HG03097 (cell line): ENCODE results near the gene FERD3L.

ENCODE experiments used
- ATAC-seq: cut with Tn5 transposase; IDR thresholded peaks from one replicate; pipeline ENCODE4 v1.9.1; 2021; ENCODE audit not compliant: unreplicated experiment, low FRiP score

Gene FERD3L

DNA sequence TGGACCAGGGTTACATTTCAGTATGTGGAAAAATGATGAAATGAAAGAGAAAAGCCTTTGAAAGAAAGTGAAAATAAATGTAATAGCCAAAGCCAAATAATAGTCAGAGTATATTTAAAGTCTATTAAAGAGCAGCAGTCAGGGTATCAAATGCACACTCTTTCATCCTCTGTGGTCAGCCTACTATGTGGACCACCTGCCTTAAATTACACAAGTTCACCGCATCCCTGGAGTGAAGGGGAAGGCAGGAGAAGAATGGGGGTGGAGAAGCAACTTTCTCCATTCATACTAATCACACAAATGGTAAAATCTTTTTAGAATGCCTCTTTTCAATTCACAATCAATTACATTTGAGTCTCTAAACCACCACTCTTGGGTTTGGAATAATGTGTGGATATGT is 43.7 kb downstream of the FERD3L start:
- ATAC-seq, result no peak

DNA sequence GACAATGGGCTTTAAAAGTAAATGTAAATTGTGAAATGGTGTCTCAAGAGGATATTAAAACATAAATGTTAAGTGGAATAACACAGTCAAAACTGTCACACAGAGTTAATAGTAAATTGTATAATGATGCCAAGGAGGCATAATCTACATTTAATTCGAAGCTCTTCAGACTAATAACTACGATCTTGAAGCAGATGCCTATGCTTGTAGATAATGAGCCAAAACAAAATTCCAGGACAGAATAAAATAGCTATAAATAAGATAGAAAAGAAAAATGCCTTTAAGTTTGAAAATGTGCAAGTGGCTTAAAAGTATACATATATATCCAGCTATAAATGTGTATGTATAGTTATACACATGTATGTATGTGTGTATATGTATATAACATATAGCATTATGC is 45.3 kb downstream of the FERD3L start:
- no peak for ATAC-seq

- no peak for ATAC-seq
Measured at GRCh38 chr7:19099194-19099593, 46.0 kb downstream of the FERD3L start.

DNA sequence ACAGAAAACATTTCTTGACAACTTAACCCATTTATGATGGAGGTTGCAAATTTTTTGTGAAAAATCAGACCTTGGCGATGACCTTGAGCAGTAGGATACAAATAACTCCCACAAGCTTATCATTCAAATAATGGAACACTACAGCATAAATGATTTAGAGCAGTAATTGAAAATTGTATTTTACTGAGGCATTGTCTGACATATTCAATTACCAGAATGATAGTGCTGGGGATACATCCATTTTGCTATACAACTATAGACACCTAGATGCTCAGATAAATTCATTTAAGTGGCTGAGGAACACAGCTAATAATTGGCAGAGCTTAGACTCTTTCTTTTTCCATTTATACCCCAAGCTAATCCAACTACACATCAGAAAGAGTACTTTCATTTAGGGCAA is 46.7 kb downstream of the FERD3L start:
- no peak for ATAC-seq

- ATAC-seq, result no peak
Measured at GRCh38 chr7:19097165-19098055, 47.8 kb downstream of the FERD3L start.

GRCh38 chr7:19095353-19095860 is 49.8 kb downstream of the FERD3L start:
- no peak for ATAC-seq
